ENCODE measurements around the gene EPC1.

Gene EPC1

DNA sequence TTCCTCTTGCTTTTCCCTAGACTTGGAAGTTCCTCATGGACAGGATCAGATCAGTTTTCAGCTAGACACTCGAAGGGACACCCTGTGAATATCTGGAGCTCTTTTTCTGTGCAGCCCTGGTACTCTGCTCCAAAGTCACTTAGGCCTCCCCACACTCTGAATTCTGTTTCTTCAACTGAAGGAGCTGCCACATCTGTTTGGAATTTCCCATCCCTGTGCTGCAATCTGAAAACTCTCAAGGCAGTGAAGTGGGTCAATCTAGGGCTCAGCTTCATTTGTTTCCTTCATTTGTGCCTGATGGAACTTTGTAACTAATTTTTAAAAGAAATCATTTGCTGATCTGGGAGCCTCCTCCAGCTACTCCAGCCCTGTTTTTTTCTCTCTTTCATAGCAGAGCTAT lies 9.6 kb downstream of the EPC1 start:
- H3K4me3 ChIP-seq (ENCODE audit: low read length) = no peak overlapping the region
- no peak for DNase-seq (ENCODE audit: low read depth)
- TF ChIP-seq, protein P1, sequence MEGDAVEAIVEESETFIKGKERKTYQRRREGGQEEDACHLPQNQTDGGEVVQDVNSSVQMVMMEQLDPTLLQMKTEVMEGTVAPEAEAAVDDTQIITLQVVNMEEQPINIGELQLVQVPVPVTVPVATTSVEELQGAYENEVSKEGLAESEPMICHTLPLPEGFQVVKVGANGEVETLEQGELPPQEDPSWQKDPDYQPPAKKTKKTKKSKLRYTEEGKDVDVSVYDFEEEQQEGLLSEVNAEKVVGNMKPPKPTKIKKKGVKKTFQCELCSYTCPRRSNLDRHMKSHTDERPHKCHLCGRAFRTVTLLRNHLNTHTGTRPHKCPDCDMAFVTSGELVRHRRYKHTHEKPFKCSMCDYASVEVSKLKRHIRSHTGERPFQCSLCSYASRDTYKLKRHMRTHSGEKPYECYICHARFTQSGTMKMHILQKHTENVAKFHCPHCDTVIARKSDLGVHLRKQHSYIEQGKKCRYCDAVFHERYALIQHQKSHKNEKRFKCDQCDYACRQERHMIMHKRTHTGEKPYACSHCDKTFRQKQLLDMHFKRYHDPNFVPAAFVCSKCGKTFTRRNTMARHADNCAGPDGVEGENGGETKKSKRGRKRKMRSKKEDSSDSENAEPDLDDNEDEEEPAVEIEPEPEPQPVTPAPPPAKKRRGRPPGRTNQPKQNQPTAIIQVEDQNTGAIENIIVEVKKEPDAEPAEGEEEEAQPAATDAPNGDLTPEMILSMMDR (IDR thresholded peaks at IDR 0.05; ENCODE audit: insufficient read depth, low read depth, low read length, missing control alignments) = no peak

DNA sequence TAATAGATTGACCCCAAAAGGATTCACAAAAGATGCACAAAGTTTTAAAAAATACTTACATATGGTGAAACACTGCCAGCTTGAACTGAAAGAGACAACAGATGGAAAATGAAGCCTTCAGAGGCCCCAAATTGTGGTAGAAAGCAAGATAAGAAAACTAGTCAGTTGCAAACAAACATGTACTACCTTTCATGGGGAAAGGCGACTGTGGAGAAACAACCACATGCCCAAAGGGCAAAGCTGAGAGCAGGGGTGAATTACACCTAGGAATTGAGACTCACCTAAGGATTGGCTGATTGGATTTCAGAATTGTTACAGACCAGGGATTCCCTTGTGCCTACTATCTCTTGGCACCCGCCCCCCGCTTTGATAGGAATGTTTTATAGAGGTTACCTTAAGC lies 13.1 kb downstream of the EPC1 start:
- no peak for DNase-seq (ENCODE audit: low read depth)
- no peak overlapping the region for H3K4me3 ChIP-seq (ENCODE audit: low read length)
- TF ChIP-seq, protein P1 (IDR thresholded peaks at IDR 0.05; ENCODE audit: insufficient read depth, low read depth, low read length, missing control alignments) = no peak

DNA sequence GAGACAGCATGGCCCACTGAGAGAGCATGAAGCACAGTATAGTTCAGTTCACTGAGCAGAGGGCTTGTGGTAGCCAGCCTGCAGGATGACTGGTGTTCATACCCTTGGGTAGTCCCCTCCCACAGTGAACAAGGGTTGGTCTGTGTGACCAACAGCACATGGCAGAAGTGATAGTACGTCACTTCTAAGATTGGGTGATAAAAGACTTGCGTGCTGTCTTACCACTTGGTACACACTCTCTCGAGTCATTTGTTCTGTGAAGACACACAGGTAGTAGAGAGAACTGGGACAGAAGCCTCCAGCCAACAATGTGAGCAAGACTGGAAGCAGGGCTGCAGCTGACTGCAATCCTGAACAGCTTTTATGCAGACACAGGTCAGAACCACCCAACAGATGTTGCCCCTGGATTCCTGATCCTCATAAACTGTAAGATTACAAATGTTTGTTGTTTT lies 14.6 kb downstream of the EPC1 start:
- DNase-seq (ENCODE audit: low read depth) = peak; percentile 45
- no peak overlapping the region for H3K4me3 ChIP-seq (ENCODE audit: low read length)
- TF ChIP-seq, protein P1 (IDR thresholded peaks at IDR 0.05; ENCODE audit: insufficient read depth, low read depth, low read length, missing control alignments) = no peak

DNA sequence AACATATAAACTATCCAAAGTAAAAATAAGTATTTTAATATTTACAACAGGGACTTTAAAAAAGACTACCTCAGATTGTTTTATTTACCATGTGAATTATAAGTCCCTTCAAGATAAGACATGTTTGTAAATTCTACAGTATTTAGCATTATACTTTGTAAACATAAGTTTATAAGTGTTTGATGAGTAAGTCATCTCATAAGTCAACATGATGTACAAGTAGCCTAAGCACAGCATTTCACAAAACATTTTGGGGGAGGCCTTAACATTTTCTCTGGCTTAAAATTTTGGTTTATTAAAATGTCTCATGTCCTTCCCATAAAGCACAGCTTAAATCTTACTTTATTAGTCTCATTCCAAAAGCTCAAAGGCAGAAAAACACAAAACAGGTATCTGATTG lies 15.4 kb downstream of the EPC1 start:
- no peak for DNase-seq (ENCODE audit: low read depth)
- TF ChIP-seq, protein P1 (IDR thresholded peaks at IDR 0.05; ENCODE audit: insufficient read depth, low read depth, low read length, missing control alignments) = no peak
- H3K4me3 ChIP-seq (ENCODE audit: low read length) = no peak overlapping the region

DNA sequence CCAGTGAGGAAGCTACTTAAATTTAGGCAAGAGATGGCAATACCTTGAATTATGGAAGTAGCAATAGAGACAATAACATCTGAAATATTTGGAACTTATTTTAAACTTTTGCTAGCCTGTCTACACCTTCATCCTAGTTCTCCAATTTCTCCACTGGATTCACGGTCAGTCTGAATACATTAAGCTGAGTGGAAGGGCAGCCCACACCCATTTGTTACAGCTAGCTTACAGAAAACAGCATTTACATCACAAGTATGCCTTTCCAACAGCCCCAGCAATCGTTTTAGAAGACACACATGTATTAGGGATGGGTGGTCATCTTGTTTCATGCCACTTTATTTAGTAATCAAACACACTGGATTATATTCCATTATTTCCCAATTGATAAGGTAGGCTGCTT lies 16.7 kb downstream of the EPC1 start:
- TF ChIP-seq, protein P1 (IDR thresholded peaks at IDR 0.05; ENCODE audit: insufficient read depth, low read depth, low read length, missing control alignments) = no peak
- DNase-seq (ENCODE audit: low read depth) = no peak
- no peak overlapping the region for H3K4me3 ChIP-seq (ENCODE audit: low read length)

DNA sequence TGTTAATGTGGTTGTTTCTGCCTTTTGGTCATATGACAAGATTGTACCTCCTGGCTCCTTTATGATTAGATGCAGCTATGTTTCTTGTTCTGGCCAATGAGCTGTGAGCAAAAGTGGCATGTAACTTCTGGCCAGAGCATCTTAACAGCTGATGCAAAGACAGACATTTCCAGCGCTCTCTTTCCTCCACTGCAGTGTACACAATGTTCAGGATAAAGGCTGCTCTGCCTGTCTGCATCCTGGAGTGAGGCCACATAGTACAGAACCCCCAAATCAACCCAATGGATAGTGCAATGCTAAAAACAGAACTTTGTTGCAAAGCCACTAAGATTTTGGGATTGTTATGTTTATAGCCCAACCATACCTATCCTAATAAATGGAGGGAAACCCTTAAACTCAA lies 17.9 kb downstream of the EPC1 start:
- no peak for DNase-seq (ENCODE audit: low read depth)
- no peak overlapping the region for H3K4me3 ChIP-seq (ENCODE audit: low read length)
- TF ChIP-seq, protein P1 (IDR thresholded peaks at IDR 0.05; ENCODE audit: insufficient read depth, low read depth, low read length, missing control alignments) = no peak

DNA sequence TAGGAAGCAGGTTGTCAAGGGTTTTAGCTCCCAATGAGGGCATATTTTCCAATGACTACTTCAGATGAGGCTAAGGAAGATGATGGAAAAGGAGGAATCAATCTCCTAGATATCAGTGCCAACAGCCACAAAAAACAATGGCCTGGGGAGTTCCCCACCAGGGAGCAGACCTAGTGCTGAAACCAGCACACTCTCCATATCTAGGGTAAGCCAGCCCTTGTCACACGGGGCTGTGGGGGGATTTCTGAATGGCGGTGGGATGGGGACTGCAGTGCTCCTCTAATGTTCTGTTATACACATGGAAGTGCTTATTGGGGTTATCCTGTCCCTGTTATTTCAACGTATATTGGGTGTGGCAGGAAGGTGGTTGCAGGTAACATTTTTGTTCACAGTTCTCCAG lies 18.5 kb downstream of the EPC1 start:
- no peak overlapping the region for H3K4me3 ChIP-seq (ENCODE audit: low read length)
- no peak for DNase-seq (ENCODE audit: low read depth)

More for the DNA sequence above, 18.5 kb downstream of the EPC1 start:
- TF ChIP-seq, protein P1 (IDR thresholded peaks at IDR 0.05; ENCODE audit: insufficient read depth, low read depth, low read length, missing control alignments) = no peak
